GM21367 (cell line): ENCODE measurements around the gene ASAP2.
A peak's percentile ranks its signal among the peaks of the same experiment; 100 is the strongest.

Source experiments
- ATAC-seq: cut with Tn5 transposase; IDR thresholded peaks from one replicate; pipeline ENCODE4 v1.9.1; 2021; ENCODE audit not compliant: unreplicated experiment

Gene ASAP2

DNA sequence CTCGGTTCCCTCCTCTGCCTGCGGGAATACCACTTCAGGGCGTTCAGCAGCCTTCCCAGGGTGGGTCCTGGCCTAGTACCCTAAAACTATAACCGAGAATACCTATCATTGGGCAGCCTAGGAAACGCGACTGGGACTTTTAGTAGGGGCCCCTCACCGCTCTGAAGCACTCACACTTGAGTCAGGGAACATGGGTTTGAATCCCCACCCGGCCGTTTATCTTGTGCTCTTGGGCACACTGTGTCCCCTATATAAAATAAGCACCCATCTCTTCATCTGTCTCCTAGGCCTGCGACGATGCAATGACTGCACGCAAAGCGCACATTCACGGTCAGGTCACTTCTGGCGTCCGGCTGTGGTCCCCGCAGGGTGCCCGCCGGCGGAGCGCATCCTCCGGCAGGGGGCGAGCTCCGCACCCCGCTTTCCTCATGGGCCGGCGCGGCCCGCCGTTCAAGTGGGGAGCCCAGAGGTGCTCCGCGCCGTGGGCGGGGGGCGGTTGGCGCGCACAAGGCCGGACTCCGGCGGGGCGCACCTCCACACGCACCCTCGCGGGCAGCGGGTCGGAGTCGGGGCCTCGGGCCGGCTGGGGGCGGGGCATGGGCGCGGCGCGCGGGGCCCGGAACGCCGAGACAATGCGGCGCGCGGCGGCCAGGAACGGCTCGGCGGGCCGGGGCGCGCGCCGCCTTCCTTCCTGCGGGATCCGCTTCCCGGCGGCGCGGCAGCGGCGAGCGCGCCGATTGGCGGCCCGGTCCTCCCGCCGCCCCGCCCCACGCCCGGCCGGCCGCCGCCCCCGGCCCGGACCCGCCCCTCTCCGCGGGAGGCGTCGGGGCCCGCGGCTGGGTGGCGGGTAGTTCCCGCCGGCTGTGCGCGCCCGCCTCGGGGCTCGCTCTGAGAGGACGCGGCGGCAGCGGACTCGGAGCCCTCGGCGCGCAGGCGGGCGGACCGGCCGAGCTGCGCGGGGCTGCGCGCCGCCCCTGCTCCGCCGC lies at the start of gene ASAP2:
TSS of gene ASAP2 (plus strand) at position 850 of the 986 bp plus-strand sequence. CDS start 293 bp downstream, outside the sequence.
- ATAC-seq = peak; percentile 69

DNA sequence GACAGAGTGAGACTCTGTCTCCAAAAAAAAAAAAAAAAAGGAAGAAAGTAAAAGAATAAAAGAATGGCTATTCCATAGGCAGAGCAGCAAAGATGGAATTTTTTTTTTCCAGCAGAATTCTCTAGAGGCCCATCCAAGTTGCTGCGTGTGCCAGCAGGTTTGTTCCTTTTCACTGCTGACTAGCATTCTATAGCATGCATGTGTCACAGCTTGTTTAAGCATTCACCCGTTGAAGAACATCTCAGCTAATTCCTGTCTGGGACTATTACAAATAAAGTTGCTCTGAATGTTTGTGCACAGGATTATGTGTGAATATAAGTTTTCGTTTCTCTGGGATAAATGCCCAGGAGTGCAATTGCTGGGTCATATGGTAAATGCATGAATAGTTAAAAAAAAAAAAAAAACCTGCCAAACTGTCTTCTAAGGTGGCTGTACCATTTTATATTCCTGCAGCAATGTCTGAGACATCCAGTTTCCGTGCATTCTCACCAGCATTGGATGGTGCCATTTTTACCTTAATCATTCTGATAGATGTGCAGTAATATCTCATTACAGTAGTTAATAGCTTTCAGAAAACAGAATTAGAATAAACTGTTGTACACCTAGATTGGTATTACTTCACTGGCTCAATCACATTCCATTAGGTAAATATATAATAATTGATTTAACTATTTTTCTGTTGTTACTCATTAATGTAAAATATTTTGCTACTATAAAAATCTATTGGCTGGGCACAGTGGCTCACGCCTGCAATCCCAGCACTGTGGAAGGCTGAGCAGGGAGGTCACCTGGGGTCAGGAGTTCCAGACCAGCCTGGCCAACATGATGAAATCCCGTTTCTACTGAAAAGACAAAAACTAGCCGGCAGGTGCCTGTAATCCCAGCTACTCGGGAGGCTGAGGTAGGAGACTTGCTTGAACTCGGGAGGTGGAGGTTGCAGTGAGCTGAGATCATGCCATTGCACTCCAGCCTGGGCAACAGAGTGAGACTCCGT lies 47.5 kb upstream of the ASAP2 start:
- no peak for ATAC-seq

DNA sequence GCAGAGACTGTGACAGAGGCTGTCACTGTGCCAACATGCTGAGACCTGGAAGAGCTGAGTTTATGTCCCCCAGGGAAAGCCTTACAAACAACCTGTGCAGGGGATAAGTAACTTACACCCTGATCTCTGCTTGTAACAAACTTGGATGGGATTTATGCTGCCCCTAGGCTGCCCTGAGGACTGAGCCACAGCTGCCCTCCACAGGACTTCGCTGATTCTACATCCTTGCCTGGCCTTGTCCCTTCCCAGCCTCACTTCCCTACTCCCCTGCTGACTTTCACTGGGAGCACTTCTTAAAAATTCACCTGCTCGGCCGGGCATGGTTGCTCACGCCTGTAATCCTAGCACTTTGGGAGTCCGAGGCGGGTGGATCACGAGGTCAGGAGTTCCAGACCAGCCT lies 45.9 kb upstream of the ASAP2 start:
- ATAC-seq = no peak

DNA sequence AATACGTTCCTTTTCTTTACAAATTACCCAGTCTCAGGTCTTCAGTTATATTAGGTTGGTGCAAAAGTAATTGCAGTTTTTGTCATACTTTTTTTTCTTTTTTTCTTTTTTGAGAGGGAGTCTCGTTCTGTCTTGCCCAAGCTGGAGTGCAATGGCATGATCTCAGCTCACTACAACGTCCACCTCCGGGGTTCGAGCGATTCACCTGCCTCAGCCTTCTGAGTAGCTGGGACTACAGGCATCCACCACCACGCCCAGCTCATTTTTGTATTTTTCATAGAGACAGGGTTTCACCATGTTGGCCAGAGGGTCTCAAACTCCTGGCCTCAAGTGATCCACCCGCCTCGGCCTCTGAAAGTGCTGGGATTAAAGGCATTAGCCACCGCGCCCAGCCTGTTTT lies 43.8 kb upstream of the ASAP2 start:
- ATAC-seq = no peak

DNA sequence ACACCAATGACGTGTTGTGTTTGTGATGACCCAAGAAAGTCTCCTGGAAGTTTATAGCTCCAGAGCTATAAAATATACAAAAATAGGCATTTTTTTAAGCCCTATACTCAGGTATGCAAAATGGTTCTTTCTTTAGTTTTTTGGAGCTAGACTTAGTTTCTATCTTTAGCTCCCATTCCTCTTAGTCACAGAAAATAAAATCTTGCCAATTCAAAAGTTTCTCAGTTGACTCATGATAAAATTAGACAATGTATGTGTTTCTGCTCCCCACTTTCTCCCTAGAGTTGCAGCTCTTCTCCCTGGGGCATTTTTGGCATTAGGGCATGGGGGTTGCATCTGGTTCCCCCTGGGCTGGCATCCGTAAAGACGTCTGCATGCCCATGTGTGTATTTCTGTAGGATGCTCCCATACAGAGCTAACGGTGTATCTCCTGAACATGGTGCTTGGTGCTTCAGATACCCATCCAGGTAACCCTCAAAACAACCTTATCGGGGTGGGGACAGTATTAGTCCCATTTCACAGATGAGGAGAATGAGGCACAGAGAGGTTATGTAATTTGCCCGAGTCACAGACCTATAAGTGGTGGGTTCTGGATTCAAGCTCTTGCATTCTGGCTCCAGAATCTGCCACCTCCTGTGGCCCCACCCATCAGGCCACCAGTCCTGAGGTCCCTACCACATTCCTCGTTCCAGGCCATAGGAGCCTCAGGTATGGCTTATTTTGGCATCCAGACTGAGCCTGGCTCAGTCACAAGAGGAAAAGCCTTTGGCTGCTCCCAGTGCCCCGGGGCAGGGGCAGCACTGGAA lies 43.1 kb upstream of the ASAP2 start:
- ATAC-seq = no peak

- ATAC-seq = no peak
Measured at GRCh38 chr2:9164112-9164608, 42.5 kb upstream of the ASAP2 start.

GRCh38 chr2:9165625-9166024 lies 41.0 kb upstream of the ASAP2 start:
- ATAC-seq = no peak

- ATAC-seq = no peak
Measured at GRCh38 chr2:9166579-9167377, 39.8 kb upstream of the ASAP2 start.

DNA sequence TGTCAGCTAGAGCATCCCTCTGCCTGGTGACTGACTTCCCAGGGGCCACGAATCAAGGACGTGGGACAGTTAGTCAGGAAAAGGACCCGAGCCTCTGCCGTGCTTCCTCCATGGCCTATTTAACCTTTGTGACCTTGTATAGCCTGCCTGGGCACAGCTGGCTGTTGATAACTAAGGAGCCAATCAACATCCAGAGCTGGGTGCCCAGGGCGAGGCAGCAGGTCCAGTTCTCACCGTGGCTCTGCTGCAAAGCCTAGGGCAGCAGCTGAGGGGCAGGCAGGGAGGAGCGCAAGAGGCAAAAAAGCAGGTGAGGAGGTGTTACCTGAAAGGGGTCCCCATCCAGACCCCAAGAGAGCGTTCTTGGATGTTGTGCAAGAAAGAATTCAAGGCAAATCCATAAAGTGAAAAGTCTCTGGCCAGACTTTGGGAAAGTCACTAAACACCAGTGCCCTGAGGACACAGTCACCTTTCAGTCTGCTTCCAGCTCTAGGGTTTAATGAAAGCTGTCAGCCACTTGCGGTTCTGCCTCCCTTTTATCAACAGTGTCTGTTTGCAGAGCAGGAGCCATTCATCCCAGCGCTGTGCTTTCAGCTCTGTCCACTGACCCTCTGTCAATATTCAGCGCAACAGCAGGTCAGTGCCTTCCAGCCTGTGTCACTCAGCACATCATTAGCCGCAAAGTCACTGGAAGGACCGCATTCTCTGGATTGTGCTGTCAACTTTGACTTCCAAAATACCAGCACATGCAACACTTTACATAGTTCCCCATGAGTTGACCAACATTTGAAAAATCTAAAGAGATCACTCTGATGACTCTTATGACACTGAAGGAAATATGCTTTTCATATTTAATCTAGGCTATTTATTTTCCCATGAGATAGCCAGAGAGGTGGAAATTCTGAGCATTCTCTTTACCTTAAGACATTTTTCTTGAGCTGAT lies 38.6 kb upstream of the ASAP2 start:
- ATAC-seq = no peak

GRCh38 chr2:9168821-9169221 lies 37.8 kb upstream of the ASAP2 start:
- ATAC-seq = no peak

GRCh38 chr2:9169349-9170107 lies 37.1 kb upstream of the ASAP2 start:
- ATAC-seq = no peak

DNA sequence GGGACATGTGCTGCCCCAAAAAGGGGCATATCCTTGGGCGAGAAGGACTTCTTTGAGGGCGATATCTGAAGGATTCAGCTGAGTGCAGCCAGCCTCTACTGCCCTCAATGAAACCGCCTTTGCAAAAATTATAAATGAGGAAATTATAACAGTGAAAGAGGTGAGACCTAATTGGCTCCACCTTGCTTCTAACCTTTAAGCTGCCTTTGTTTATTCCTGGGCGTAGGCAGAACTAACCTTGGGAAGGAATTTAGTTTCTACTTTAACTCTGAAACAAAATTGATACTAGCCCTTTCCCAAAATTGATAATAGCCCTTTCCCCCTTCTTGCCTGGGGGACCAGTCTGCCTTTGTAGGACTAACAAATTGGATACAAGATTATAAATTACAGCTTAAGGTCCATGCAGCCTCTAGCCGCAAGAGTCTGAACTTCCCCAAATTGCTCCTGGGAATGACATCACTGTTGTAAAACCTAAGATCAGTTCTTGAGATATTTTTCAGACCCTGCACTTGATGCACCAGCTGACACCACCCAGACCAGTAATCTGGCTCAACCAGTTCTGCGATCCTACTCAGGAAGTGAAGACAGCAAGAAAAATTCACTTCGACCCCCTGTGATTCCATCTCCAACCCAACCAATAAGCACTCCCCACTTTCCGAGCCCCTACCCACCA lies 36.0 kb upstream of the ASAP2 start:
- no peak for ATAC-seq

DNA sequence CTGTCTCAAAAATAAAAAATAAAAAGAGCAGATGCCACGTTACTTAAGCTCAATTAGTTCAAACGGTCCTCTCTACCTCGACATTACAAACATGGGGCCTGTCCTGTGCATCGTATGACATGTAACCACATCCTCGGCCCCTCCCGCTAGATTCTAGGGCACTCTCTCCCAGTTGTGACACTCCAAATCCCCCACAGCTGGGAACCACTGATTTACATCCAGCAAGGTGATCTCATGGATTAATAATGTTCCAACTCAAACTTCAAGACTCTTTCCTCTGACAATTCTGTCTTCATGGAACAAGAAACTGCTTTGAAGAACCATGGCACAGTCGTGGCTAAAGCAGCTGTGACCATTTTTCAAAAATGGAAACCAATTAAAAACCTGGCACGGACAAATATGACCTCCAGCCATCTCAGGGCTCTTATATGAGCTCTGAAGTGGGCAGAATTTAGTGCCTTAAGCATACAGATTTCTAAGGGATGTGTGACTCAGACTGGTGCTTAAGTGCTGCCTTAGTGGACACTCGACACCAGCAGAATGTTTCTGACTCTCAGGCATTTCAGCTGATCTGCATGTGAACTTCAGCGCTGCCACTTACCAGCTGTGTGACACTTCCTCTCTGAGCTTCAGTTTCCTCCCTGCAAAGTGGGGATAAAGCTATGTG lies 31.7 kb upstream of the ASAP2 start:
- ATAC-seq = no peak

DNA sequence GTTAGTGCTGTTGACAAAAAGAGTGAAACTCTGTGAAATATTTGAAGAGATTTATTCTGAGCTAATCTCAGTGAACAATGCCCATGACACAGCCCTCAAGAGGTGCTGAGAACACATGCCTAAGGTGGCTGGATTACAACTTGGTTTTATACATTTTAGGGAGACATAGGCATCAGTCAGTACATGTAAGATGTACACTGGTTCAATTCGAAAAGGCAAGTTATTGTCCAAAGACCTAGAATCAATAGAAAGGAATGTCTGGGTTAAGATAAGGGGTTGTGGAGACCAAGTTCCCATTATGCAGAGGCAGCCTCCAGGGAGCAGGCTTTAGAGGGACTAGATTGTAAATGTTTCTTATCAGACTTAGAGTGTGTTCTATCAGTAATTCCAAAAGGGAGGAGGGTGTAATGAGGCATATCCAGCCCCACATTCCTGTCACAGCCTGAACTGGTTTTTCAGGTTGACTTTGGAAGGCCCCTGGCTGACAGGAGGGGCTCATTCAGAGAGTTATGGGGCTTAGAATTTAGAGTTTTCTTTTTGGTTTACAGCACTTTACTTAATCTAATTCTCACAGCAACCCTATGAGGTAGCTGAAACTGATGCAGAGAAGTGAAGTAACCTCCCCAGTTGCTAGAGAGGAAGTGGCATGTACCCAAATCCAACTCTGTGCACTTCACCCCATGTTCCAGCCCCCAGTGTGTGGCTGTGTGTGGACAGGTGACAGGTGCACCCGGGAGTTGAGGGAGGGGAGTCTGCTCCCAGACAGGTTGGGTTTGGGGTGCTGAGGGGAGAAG lies 28.3 kb upstream of the ASAP2 start:
- ATAC-seq = no peak

DNA sequence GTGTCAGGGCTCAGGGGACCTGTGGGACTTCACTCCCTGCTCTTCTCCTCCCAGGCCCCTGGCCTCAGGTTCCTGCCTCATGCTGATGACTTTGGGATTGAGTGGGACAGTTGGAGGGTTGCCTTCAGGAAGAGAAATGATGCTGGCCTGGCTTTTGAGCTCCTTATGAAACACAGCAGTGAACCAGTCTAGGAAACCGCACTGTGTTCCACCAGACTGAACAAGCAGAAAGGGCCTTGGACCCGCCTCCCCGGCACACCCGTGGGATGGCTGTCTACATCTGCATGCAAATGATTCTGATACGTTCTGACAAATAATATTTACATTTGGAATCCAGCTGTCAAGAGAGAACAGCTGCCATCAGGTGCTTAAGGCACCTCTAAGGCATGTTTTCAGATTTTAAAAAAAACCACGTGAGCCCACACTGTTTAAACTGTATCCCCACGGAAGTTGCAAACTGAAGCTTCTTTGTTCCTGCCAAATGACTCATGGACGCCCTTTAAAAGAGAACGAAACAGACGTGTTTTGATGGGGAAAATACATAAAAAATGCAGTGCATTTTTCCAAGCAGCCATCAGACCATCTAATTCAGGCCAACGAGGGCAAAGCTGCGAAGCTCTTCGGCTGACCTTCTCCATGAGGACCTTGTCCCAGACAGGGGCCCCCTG lies 27.6 kb upstream of the ASAP2 start:
- no peak for ATAC-seq
